Measurements from ENCODE around the gene RABGAP1.

The RABGAP1 gene

DNA sequence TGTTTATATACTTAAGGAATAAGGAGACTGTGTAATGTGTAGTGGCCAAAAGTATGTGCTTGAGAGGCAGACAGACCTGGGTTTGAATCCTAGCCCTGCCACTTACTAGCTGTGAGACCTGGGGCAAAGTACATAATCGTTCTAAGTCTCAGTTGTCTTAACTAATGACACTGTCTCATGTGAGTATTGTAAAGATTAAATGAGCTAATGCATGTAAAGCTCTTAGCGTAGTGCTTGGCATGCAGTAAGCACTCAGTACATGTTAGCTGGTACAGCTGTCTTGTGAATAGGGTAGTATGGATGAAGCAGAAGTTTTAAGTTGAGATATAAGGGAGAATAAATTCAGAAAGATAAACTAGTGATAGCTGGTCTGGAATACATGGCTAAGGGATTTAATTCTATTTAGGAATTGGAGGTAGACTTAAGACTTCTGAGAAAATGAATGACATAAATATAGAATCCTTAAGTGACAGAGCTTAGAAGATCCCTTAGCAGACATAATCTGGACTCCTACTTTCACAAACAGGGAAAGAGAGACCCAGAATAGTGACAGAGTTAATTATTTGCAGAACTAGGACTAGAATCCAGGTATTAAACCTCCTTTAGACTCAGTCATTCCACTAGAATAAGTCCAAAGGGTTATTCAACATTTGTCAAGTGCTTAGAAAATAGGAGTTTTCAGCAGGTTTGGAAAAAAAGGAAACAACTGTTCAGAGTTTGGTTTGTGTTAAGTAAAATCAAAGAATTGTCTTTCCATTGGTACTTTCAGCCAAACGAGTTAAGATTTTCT lies 105.8 kb downstream of the RABGAP1 start:
- DNase-seq (ENCODE audit: low read depth in 2 of 2): no peak

- DNase-seq (ENCODE audit: low read depth in 2 of 2): no peak
Observed at GRCh38 chr9:123048748-123049147, 107.9 kb downstream of the RABGAP1 start.

DNA sequence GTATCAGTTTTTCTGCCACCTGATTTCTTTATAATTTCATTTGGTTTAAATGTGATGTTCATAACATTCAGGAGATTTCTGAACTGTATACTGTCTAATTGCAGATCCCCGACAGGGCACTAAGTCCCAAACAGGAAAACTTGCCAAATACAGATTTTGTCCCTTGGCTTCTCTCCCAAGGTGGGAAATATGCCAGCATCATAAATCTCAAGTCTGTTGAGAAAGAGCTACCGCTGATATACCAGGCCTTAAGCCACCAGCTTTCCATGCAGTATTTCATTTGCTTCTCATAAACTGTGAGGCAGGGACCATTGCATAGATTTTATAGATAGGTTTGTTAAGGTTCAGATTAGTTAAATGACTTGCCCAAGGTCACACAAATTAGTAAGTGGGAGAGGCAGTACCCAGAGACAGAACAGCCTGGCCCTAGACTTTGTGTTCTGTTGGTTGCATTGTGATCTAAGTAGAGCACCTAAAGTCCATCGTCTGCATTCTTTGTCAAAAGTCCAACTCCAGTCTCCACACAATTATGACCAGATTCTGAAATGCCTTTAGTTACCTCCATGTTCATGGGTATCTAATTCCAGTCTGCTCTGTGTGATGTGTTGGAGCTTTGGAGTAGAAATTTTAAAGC lies 108.9 kb downstream of the RABGAP1 start:
- no peak for DNase-seq (ENCODE audit: low read depth in 2 of 2)

GRCh38 chr9:123053046-123053445 lies 112.2 kb downstream of the RABGAP1 start:
- DNase-seq (ENCODE audit: low read depth in 2 of 2): no peak

- DNase-seq (ENCODE audit: low read depth in 2 of 2): no peak
Observed at GRCh38 chr9:123053711-123054110, 112.9 kb downstream of the RABGAP1 start.

DNA sequence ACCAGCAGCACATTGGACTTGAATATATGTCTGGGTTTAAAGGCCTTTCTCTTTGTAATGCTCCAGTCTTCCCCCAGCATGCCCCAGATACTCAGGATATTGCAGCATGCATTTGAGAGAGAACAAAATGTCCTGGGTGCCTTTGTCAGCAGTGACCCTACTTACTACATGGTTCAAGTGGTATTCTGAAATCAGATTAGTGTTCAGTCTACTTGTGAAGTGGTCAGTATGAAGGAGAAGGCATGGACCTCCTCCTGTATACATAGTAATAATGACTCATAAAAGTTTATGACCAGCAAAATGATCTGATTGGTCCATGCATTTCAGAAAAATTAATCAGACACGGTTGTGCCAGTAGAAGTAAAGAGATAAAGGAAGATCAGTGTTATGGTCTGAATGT lies 118.0 kb downstream of the RABGAP1 start:
- DNase-seq (ENCODE audit: low read depth in 2 of 2): no peak

- DNase-seq (ENCODE audit: low read depth in 2 of 2): no peak
Observed at GRCh38 chr9:123059472-123060220, 118.8 kb downstream of the RABGAP1 start.

DNA sequence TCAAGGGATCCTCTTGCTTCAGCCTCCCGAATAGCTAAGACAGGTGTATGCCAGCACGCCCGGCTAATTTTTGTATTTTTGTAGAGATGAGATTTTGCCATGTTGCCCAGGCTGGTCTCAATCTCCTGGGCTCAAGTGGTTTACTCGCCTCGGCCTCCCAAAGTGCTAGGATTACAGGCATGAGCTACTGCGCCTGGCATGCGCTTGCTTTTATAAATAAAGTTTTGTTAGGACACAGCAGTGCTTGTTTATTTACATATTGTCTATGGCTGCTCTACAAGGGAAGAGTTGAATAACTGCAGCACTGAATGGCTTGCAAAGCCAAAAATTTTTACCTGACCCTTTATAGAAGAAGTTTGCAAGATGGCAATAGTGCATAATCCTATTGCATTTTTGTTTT lies 120.4 kb downstream of the RABGAP1 start:
- DNase-seq (ENCODE audit: low read depth in 2 of 2): no peak

GRCh38 chr9:123062351-123063176 lies 121.7 kb downstream of the RABGAP1 start:
- DNase-seq (ENCODE audit: low read depth in 2 of 2): no peak

GRCh38 chr9:123063177-123063598 lies 122.4 kb downstream of the RABGAP1 start:
- no peak for DNase-seq (ENCODE audit: low read depth in 2 of 2)

DNA sequence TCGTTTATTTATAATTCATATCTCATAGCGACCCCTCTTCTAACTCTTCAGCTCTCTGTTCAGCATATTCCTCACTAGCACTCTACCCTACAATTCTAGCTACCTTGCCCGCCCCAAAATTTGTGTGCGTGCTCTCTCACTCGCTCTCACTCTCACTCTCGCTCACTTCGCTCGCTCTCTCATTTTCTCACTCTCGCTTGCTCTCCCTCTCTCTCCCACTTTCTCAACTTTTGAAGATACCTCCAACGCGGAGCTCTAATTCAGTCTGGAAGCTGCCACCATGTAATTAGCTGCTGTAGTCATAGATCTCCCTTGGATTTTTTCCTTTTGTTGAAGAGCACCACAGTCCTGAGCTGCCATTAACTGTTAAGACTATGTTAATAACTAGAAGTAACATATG lies 123.1 kb downstream of the RABGAP1 start:
- DNase-seq (ENCODE audit: low read depth in 2 of 2): no peak

- no peak for DNase-seq (ENCODE audit: low read depth in 2 of 2)
Observed at GRCh38 chr9:123064716-123065115, 123.9 kb downstream of the RABGAP1 start.

- no peak for DNase-seq (ENCODE audit: low read depth in 2 of 2)
Observed at GRCh38 chr9:123065196-123065595, 124.4 kb downstream of the RABGAP1 start.

DNA sequence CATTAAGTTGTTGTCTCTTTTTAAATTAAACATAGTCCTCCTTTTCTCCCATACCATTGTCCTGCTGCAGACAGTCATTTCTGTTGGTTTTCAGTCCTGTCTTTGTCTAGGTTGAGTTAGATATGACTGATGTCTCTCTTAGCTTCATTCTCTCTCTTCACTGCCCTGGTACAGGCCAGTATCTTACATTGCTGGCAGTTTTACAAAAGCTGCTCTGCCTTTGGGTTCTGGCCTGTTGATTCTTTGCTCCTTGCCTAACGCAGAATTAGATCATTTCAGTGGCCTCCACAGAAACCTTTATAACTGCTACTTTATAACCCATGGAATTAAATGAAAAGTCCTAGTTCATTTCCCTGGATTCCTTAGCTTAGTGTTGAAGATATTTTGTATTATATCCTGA lies 126.3 kb downstream of the RABGAP1 start:
- DNase-seq (ENCODE audit: low read depth in 2 of 2): no peak

DNA sequence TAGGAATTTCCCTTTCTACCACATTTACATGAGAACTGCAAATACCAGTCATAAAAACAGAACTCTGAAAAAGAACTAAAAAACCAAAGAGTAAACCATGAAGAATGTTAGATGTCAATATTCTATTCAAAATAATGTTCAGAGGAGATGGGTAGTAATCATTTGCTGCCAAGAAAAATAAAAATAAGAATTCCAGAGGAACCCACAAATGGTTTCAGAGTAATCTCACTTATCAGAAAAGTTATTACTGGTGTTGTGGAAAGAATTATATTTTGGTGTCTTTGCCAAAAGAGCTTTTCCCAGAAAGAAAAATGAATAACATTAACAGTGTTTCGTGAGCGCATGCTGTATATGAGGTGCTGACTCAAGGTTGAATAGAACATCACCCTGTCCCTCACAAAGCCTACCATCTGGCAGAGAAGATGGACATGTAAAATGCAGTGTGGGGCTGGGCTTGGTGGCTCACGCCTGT lies 128.2 kb downstream of the RABGAP1 start:
- no peak for DNase-seq (ENCODE audit: low read depth in 2 of 2)

- no peak for DNase-seq (ENCODE audit: low read depth in 2 of 2)
Observed at GRCh38 chr9:123070198-123070597, 129.4 kb downstream of the RABGAP1 start.

DNA sequence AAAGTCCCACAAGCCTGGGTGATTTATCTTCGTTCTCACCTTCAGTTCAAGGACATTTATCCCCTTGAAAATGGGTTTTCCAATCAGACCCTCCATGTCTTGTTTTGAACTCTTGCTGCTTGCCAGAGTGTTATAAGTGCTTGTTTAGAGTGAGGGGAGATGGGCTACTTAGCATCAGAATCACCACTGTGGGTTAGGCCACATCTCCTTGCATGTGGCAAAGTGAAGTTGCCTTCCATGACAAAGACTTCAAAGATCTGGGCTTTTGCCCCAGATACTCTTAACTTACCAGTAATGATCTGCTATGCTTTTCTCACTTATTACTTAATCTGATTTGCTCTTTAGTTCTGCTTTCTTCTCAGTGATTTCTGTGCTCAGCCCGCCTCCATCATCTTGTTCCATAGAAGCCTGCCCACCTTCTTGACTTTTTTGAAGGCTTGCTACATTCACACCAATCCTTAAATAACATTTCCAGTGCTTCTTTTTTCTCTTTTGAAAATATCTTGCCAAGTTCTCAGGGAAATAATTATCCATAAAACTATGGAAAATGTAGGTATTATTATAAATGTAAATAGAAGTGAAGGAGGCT lies 131.7 kb downstream of the RABGAP1 start:
- no peak for DNase-seq (ENCODE audit: low read depth in 2 of 2)

DNA sequence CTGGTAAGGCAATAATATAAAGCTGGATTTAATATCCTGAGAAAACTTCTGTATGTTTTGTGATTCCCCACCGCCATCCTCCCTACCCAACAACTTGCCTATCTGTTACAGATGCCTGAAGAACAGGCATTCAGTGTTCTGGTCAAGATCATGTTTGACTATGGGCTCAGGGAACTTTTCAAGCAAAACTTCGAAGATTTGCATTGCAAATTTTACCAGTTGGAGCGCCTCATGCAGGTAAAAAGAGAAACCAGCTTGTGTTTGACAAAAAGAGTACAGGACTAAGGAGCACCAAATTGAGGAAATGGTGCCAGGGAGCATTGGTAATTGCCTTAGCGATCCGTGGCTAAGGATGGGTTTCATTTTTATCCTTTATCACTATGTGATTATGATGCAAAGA lies 132.6 kb downstream of the RABGAP1 start:
- no peak for DNase-seq (ENCODE audit: low read depth in 2 of 2)

DNA sequence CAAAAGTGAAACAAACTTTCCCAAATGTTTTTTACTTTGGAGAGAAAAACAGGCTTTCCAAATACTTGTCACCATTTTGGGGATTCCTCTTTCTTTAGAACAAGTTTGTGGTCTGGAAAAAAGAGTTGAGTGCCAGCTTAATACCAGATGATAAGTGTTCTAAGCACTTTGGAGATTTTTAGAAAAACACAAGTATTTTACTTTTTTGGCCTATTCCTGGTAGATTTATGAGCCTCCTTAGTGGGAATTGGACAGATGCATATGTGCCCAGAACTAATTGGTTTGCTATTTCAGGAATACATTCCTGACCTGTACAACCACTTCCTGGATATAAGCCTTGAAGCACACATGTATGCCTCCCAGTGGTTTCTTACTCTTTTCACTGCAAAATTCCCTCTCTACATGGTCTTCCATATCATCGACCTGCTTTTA lies 133.2 kb downstream of the RABGAP1 start:
- no peak for DNase-seq (ENCODE audit: low read depth in 2 of 2)

- DNase-seq (ENCODE audit: low read depth in 2 of 2): no peak
Observed at GRCh38 chr9:123074628-123075027, 133.8 kb downstream of the RABGAP1 start.

GRCh38 chr9:123080444-123080843 lies 139.6 kb downstream of the RABGAP1 start:
- DNase-seq (ENCODE audit: low read depth in 2 of 2): no peak
